Liver (tissue), 9 donors: ENCODE data around the gene ST8SIA6. TPM values are rescaled to one million over a fixed set of nuclear protein-coding genes. Genes with fewer than 3 reads are reported as not detected.

Source experiments
- DNase-seq: peaks from one replicate; pipeline ENCODE4 v3.0.0-alpha.2; 2017; ENCODE audit warnings: low spot score
- H3K27ac ChIP-seq, 2 donors: one replicate each; pipeline ENCODE4 v1.7.0; 2013; ENCODE audit warnings: inconsistent platforms in 2 of 2, low read length in 2 of 2, control low read depth in 1 of 2, low read depth in 1 of 2, mild to moderate bottlenecking in 1 of 2
- H3K27me3 ChIP-seq, 4 donors: one replicate each; pipeline versions ENCODE4 v1.6.1 to v1.7.0; 2013; ENCODE audit warnings: low read length in 3 of 4, inconsistent platforms in 1 of 4, mild to moderate bottlenecking in 1 of 4, moderate library complexity in 1 of 4; ENCODE audit not compliant: control insufficient read depth in 4 of 4, insufficient read depth in 4 of 4
- H3K36me3 ChIP-seq, 4 donors: one replicate each; pipeline versions ENCODE4 v1.6.1 to v1.7.0; 2013; ENCODE audit warnings: low read length in 3 of 4, mild to moderate bottlenecking in 3 of 4, low read depth in 1 of 4, moderate library complexity in 1 of 4; ENCODE audit not compliant: control insufficient read depth in 4 of 4, insufficient read depth in 3 of 4
- H3K4me1 ChIP-seq, 4 donors: one replicate each; pipeline versions ENCODE4 v1.6.1 to v1.7.0; 2013; ENCODE audit warnings: low read length in 3 of 4, mild to moderate bottlenecking in 3 of 4, moderate library complexity in 1 of 4; ENCODE audit not compliant: control insufficient read depth in 4 of 4, insufficient read depth in 4 of 4
- H3K4me3 ChIP-seq, 3 donors: one replicate each; pipeline versions ENCODE4 v1.6.1 to v1.7.0; 2013; ENCODE audit warnings: low read length in 3 of 3, control low read depth in 1 of 3, low read depth in 1 of 3, mild to moderate bottlenecking in 1 of 3
- H3K9ac ChIP-seq, 2 donors: one replicate each; pipeline ENCODE4 v1.7.0; 2013; ENCODE audit warnings: low read length in 2 of 2, mild to moderate bottlenecking in 2 of 2, moderate library complexity in 2 of 2, control low read depth in 1 of 2, low read depth in 1 of 2
- H3K9me3 ChIP-seq, 4 donors: one replicate each; pipeline versions ENCODE4 v1.6.1 to v1.7.0; 2013; ENCODE audit warnings: low read length in 3 of 4; ENCODE audit not compliant: control insufficient read depth in 4 of 4
- EGR1 ChIP-seq, 2 donors: IDR thresholded peaks; 2 replicates each; pipeline ENCODE4 v1.6.1; 2016 to 2018; ENCODE audit warnings: antibody characterized with exemption in 2 of 2, low read depth in 2 of 2
- FOXA1 ChIP-seq: IDR thresholded peaks from 2 replicates; pipeline ENCODE4 v1.6.1; 2016; ENCODE audit warnings: antibody characterized with exemption
- FOXA2 ChIP-seq: IDR thresholded peaks from 2 replicates; pipeline ENCODE4 v1.6.1; 2016; ENCODE audit warnings: antibody characterized with exemption
- GABPA ChIP-seq, 2 donors: IDR thresholded peaks in 1 of 2; conservative IDR thresholded peaks in 1 of 2; 2 replicates each; pipeline ENCODE4 v1.6.1; 2016; ENCODE audit warnings: antibody characterized with exemption in 2 of 2, mild to moderate bottlenecking in 1 of 2, moderate library complexity in 1 of 2
- HNF4A ChIP-seq, 2 donors: conservative IDR thresholded peaks; 2 replicates each; pipeline ENCODE4 v1.6.1; 2016; ENCODE audit warnings: antibody characterized with exemption in 2 of 2, mild to moderate bottlenecking in 2 of 2
- HNF4G ChIP-seq: IDR thresholded peaks from 2 replicates; pipeline ENCODE4 v1.6.1; 2016; ENCODE audit warnings: antibody characterized with exemption
- JUND ChIP-seq, 2 donors: IDR thresholded peaks; 2 replicates each; pipeline ENCODE4 v1.6.1; 2016; ENCODE audit warnings: antibody characterized with exemption in 2 of 2
- NR2F2 ChIP-seq: IDR thresholded peaks from 2 replicates; pipeline ENCODE4 v1.6.1; 2016; ENCODE audit warnings: antibody characterized with exemption
- REST ChIP-seq: IDR thresholded peaks from 2 replicates; pipeline ENCODE4 v1.6.1; 2016; ENCODE audit warnings: antibody characterized with exemption, mild to moderate bottlenecking
- SP1 ChIP-seq: IDR thresholded peaks from 2 replicates; pipeline ENCODE4 v1.6.1; 2018; ENCODE audit warnings: antibody characterized with exemption, mild to moderate bottlenecking
- TAF1 ChIP-seq: conservative IDR thresholded peaks from 2 replicates; pipeline ENCODE4 v1.6.1; 2016; ENCODE audit warnings: antibody characterized with exemption, mild to moderate bottlenecking
- YY1 ChIP-seq: IDR thresholded peaks from 2 replicates; pipeline ENCODE4 v1.6.1; 2016; ENCODE audit warnings: antibody characterized with exemption, mild to moderate bottlenecking
- WGBS: extraction: QIAGEN DNeasy Blood & Tissue Kit; methylation state at CpG from one replicate; pipeline ENCODE4 v1.1.7; 2013; 5-methylcytosine and 5-hydroxymethylcytosine counted together
- polyA plus RNA-seq, 2 donors: library from polyadenylated mRNA; stranded (reverse) in 1 of 2; unstranded in 1 of 2; fragments of 200-250 nt in 1 of 2; fragments of >200 nt in 1 of 2; fragmentation: Nextera tagmentation in 1 of 2; extraction: Ambion mirVana in 1 of 2; gene quantifications; one replicate each; pipeline versions ENCODE4 v1.2.1 to v1.2.3, GENCODE V29; 2013 to 2015
- total RNA-seq, 2 donors: library from RNA; depleted of rRNA; stranded (reverse); fragments of >200 nt; gene quantifications; one replicate each; pipeline ENCODE4 v1.2.3, GENCODE V29; 2014
- TF ChIP-seq, protein P1 (sequence below): IDR thresholded peaks from 2 replicates; pipeline ENCODE4 v1.6.1; 2016; ENCODE audit warnings: antibody characterized with exemption
- TF ChIP-seq, protein P2 (sequence below): fragments of 150-350 bp; IDR thresholded peaks from 2 replicates; pipeline ENCODE4 v1.5.1; 2017; ENCODE audit warnings: improper control_type of control experiment, low read depth, low read length; ENCODE audit not compliant: missing input control
- TF ChIP-seq, protein P3 (sequence below): IDR thresholded peaks from 2 replicates; pipeline ENCODE4 v1.6.1; 2016; ENCODE audit warnings: antibody characterized with exemption
- TF ChIP-seq, protein P4 (sequence below): IDR thresholded peaks from 2 replicates; pipeline ENCODE4 v1.6.1; 2016; ENCODE audit warnings: antibody characterized with exemption
- donor health status: healthy.
- donor health status: healthy.
- donor health status: healthy.
- donor health status: healthy.
- donor health status: healthy.

Gene ST8SIA6
- total and polyA plus RNA-seq, 4 donors: 0.53 to 5.8 (median 1.0) TPM

DNA sequence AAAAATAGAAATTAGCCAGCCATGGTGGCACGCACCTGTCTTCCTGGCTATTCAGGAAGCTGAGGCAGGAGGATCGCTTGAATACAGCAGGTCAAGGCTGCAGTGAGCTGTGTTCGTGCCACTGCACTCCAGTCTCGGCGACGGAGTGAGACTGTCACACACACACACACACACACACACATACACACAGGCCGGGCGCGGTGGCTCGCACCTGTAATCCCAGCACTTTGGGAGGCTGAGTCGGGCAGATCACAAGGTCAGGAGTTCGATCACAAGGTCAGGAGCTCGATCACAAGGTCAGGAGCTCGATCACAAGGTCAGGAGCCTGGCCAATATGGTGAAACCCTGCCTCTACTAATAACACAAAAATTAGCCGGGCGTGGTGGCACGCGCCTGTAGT lies 68.4 kb downstream of the ST8SIA6 start:
- peaks cover 0 to 3% (median under 1%) of the 10 kb centered on the region in 4 donors for H3K9me3 ChIP-seq
- DNase-seq: no peak

GRCh38 chr10:17385066-17385465 lies 69.3 kb downstream of the ST8SIA6 start:
- no peak for DNase-seq
- no peak for TF ChIP-seq YY1
- no peak for TF ChIP-seq GABPA (IDR thresholded peaks at IDR 0.05 in 1 of 2, conservative IDR thresholded peaks at IDR 0.05 in 1 of 2)
- TF ChIP-seq JUND (IDR thresholded peaks at IDR 0.05): no peak
- TF ChIP-seq, protein P1, sequence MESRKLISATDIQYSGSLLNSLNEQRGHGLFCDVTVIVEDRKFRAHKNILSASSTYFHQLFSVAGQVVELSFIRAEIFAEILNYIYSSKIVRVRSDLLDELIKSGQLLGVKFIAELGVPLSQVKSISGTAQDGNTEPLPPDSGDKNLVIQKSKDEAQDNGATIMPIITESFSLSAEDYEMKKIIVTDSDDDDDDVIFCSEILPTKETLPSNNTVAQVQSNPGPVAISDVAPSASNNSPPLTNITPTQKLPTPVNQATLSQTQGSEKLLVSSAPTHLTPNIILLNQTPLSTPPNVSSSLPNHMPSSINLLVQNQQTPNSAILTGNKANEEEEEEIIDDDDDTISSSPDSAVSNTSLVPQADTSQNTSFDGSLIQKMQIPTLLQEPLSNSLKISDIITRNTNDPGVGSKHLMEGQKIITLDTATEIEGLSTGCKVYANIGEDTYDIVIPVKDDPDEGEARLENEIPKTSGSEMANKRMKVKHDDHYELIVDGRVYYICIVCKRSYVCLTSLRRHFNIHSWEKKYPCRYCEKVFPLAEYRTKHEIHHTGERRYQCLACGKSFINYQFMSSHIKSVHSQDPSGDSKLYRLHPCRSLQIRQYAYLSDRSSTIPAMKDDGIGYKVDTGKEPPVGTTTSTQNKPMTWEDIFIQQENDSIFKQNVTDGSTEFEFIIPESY: no peak
- no peak for TF ChIP-seq TAF1
- TF ChIP-seq, protein P2, sequence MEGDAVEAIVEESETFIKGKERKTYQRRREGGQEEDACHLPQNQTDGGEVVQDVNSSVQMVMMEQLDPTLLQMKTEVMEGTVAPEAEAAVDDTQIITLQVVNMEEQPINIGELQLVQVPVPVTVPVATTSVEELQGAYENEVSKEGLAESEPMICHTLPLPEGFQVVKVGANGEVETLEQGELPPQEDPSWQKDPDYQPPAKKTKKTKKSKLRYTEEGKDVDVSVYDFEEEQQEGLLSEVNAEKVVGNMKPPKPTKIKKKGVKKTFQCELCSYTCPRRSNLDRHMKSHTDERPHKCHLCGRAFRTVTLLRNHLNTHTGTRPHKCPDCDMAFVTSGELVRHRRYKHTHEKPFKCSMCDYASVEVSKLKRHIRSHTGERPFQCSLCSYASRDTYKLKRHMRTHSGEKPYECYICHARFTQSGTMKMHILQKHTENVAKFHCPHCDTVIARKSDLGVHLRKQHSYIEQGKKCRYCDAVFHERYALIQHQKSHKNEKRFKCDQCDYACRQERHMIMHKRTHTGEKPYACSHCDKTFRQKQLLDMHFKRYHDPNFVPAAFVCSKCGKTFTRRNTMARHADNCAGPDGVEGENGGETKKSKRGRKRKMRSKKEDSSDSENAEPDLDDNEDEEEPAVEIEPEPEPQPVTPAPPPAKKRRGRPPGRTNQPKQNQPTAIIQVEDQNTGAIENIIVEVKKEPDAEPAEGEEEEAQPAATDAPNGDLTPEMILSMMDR: no peak
- TF ChIP-seq EGR1 (IDR thresholded peaks at IDR 0.05; ENCODE audit: low read depth in 2 of 2): no peak
- TF ChIP-seq, protein P3, sequence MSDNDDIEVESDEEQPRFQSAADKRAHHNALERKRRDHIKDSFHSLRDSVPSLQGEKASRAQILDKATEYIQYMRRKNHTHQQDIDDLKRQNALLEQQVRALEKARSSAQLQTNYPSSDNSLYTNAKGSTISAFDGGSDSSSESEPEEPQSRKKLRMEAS: no peak
- no peak for TF ChIP-seq FOXA1
- TF ChIP-seq SP1: no peak
- TF ChIP-seq HNF4G: no peak
- TF ChIP-seq NR2F2: no peak
- TF ChIP-seq REST: no peak
- H3K27me3 ChIP-seq: no peaks in the 10 kb centered on the region

More for the DNA sequence above, 68.4 kb downstream of the ST8SIA6 start:
- WGBS: 95% methylated on average over 18 of the region's 18 CpGs
- H3K9ac ChIP-seq: no peak overlapping the region
- no peaks in the 10 kb centered on the region for H3K36me3 ChIP-seq
- no peak overlapping the region for H3K4me3 ChIP-seq
- TF ChIP-seq HNF4A (conservative IDR thresholded peaks at IDR 0.05) (no peak), TAF1 (no peak), YY1 (no peak), FOXA2 (no peak)
- TF ChIP-seq, protein P4, sequence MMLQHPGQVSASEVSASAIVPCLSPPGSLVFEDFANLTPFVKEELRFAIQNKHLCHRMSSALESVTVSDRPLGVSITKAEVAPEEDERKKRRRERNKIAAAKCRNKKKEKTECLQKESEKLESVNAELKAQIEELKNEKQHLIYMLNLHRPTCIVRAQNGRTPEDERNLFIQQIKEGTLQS: no peak
- TF ChIP-seq, protein P3: no peak
- H3K27ac ChIP-seq: no peak overlapping the region
- no peaks in the 10 kb centered on the region for H3K4me1 ChIP-seq
- no peaks in the 10 kb centered on the region for H3K27me3 ChIP-seq

More at GRCh38 chr10:17385066-17385465, 69.3 kb downstream of the ST8SIA6 start:
- peaks cover 0 to 3% (median under 1%) of the 10 kb centered on the region in 4 donors for H3K9me3 ChIP-seq
- no peak overlapping the region for H3K9ac ChIP-seq
- H3K36me3 ChIP-seq: no peaks in the 10 kb centered on the region
- 77% methylated on average over 6 of the region's 6 CpGs for WGBS
- no peak overlapping the region for H3K27ac ChIP-seq
- no peaks in the 10 kb centered on the region for H3K4me1 ChIP-seq
- H3K4me3 ChIP-seq: no peak overlapping the region
